GM18870 (cell line): ENCODE data around the gene UBE2J2.
"Not testable (repeated sequence)": the region's sequence is repeated elsewhere in the genome, so short reads cannot be mapped to it uniquely, and the experiment has no call there.

Experiments
- ATAC-seq: cut with Tn5 transposase; IDR thresholded peaks from one replicate; pipeline ENCODE4 v1.9.1; 2021; ENCODE audit warnings: moderate library complexity; ENCODE audit not compliant: unreplicated experiment

The UBE2J2 gene

DNA sequence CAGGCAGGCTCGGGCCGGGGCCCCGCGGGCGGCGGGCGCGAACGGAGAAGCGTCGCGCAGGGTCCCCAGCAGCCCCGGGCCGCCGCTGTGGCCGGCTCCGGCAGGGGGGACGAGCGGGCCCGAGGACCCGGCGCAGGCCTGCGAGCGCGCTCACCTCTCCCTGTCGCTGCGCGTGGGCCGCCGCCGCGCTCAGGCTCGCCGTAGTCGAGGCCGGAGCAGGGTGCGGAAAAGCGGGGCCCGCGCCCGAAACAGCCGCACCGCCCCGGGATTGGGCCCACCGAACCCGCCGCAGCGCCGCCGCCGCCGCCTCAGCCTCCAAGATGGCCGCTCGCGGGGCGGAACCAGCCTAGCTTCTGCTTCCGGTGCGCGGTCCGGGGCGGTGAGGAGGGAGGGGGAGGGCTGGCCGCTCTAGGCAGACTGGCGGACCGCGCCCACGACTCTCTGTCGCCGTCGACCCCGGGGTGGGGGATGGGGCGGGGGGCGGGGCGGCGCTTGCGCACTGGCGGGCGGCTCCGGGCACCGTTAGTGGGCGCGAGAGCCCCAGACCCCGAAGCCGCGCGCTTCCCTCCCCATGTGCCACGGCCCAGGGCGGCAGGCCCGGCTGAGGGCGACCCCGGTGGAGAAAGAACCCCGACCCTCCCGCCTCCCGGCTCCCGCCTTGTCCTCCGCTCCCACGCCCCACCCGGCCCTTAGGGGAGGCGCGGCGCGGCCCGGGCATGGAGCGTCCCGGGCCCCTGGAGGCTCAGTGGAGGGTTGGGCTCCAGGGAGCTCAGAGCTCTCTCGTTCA is at the start of gene UBE2J2:
TSS of gene UBE2J2 (minus strand) at position 343 of the 787 bp plus-strand sequence. CDS start 5,862 bp downstream, outside the sequence.
- ATAC-seq: no peak

DNA sequence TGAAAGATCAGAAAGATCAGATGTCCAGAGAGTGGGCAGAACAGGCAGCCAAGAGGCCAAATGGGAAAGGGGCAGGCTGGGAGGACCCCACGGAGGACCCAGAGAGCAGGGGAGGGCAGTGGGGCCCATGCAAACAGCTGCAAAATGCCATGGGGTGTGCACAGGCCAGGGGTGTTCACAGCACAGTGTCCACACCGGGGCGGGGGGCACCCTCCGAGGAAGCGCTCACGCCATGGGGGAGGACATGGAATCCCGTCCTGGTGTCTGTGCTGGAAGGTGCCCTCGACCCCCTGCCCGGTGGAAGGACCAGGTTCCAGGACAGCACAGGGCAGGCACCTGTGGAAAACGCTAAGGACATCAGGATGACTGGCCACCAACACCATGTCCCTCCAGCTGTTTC is 49.3 kb upstream of the UBE2J2 start:
- ATAC-seq: no peak

GRCh38 chr1:1322418-1322817 is 48.8 kb upstream of the UBE2J2 start:
- no peak for ATAC-seq

DNA sequence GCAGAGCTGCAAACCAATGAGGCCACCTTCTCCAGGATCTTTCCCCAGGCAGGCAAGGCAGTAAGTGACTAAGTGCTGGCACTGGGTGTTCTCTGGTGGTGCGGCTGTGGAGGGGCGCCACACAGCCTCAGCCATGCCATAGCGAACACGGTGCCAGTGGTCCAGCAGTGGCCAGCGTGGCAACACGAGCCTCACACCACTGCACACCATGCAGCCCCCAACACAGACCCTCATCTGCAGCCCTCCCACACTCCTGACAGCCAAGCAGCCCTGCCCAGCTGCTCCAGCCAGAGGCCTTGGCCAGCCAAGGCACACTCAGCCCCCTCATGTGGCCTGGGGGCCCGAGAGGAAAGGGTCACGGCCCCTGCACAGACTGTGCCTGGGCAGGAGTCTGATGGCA is 47.8 kb upstream of the UBE2J2 start:
- no peak for ATAC-seq

DNA sequence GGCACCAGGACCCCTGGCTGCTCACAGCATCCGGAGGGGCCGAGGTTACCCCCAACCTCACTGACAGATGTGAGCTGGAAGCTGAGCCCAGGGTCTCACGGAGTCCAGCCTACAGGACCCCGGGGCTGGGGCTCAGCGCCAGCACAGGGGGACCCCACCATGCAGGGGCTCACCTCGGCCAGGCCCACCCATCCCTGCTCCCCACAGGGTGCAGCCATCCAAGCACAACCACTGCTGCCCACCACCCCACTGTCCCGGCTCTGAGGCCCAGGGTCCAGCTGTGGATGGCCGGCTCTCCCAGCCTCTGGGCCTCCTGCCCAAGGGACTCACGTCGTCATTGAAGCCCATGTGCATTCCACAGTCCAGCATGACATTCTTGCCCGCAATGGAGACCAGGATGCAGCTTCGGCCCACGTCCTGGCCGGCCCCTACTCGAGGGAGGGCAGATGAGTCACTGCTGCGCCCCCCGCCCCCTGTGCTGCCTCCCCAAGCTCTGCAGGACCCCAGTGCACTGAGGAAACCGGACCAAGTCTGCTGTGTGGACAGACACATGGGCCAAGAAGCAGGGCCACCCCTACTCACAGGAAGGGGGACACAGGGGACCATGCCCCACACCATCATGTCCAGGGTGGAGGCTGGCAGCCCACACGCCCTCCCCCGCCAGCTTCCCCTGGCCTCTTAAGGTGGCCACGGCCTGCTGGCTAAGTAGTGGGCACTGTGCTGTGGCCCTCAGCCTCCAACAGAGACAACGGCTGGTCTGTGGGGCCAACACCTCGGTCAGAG is 47.2 kb upstream of the UBE2J2 start:
- no peak for ATAC-seq

DNA sequence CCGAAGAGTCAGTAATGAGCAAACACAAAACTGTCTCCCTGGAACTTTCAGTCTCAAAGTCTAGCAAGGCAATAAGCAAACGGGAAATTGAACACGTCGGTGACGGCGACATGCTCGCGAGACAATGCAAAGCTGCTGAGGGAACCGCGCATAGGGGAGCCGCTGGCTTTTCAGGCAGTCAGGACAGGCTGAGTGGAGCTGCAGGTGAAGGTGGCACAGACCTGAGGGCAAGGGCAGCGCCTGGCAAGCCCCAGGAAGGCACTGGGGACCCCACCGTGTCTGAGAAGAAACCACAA is 45.9 kb upstream of the UBE2J2 start:
- ATAC-seq: no peak

DNA sequence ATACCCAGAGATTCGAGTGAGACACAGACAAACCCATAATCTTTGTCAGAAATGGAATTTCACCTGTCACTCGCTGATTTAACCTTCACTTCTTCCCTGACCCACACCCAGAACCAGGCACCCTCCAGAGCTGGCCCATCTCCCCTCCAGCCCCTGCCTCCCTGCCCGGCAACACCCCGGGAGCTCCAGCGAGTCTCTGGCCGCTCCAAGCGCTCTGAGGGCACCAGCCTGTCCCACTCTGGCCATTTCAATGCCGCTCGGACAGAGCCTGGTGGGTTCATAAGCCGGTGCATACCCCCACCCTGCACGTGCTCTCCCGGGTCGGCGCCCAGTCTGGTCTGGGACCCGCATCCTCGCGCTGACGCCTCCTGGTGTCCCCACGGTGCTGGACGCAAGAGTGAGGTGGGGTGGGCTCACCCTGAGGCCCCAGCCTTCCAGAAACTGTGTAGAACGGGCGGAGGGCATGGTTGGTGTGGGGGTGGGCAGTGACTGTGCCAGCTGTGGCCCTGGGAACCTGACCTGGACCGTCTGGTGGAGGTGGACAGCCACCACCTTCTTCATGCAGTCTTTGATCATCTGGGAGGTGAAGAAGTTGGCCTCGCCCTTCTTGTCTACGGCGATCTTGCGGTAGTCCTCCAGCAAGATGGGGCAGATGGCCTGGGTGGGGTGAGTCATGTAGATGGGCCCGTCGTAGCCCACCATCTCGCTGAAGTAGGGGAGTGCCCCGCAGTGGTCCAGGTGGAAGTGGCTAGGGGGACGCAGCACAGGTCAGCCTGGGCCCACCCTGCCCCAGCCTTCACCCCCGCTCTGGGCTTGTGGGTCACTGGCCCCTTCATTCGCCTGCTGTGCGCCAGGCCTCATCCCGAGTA is 45.4 kb upstream of the UBE2J2 start:
- no peak for ATAC-seq

DNA sequence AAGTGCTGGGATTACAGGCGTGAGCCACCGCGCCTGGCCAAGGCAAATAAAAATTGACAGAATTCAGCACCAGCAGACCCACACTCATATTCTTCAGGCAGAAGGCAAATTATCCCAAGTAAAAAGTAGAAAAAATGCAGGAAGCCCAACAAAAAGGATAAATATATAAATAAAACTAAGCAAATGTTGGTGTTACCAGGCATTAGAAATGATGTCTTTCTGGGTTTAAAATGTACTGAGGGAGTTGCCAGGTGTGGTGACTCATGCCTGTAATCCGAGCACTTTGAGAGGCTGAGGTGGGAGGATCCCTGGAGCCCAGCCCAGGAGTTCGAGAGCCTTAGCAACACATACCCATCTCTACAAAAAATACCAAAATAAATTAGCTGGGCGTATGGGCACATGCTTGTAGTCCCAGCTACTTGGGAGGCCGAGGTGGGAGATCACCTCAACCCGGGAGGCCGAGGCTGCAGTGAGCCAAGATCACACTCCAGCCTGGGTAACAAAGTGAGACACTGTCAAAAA is 44.5 kb upstream of the UBE2J2 start:
- no peak for ATAC-seq

DNA sequence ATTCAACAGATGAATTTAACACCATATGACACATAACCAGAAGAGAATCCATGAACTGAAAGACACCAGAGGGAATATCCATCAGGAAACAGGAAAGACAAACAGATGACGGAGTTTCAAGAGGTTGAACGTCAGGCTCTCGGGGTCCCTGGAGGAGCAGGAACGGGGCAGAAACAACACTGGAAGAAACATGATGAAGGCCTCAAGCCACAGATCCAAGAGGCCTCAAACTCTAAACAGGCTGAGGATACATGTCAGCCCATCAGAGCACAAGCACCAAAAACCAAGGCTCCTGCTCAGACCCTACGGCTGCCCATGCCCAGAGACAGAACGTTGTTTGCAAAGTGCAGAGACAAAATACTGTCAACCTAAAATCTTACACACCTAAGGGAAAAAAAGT is 43.8 kb upstream of the UBE2J2 start:
- ATAC-seq: no peak

DNA sequence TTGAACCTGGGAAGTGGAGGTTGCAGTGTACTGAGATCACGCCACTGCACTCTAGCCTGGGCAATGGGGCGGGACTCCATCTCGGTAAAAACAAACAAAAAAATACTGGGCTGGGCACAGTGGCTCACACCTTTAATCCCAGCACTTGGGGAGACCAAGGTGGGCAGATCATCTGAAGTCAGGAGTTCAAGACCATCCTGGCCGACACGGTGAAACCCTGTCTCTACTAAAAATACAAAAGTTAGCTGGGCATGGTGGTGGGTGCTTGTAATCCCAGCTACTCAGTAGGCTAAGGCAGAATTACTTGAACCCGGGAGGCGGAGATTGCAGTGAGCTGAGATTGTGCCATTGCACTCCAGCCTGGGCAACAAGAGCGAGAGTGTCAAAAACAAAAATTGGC is 42.5 kb upstream of the UBE2J2 start:
- ATAC-seq: not testable (repeated sequence)

DNA sequence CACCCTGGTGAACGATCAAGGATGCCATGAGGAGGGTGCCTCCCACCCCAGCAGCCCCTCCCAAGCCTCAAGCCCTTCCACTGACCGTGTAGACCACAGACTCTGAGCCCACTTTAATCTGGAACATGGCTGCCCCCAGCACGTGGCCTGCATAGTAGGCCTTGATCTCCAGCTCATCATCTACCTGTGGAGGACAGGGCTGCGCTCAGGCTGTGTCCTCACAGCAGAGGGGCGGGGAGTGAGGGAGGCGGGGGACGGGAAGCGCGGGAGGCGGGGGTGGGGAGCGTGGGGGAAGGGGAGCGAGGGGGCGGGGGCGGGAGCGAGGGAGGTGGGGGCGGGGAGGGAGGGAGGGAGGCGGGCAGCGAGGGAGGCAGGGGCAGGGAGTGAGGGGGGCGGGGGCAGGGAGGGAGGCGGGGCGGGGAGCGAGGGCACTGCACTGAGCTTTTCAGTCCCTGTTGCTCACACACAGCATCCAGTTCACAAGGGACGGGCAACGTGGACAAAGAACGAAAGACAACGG is 41.8 kb upstream of the UBE2J2 start:
- no peak for ATAC-seq

GRCh38 chr1:1314678-1315335 is 41.2 kb upstream of the UBE2J2 start:
- no peak for ATAC-seq

DNA sequence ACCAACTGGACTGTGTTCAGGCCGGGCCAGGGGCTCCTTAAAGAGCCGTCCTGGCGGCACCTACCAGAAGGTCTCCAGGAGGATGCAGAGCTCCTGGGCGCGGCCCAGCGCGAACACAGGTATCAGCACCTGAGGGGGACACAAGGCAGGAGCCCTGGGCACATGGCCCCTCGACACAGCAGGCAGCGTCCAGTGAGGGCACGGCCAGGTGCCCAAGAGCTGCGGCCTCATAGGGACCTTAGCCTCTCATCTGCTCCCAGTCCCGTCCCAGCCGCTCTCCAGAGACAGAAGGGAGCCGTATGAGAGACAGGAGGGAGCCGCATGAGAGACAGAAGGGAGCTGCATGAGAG is 40.6 kb upstream of the UBE2J2 start:
- no peak for ATAC-seq

GRCh38 chr1:1313500-1314236 is 40.0 kb upstream of the UBE2J2 start:
- ATAC-seq: no peak

- no peak for ATAC-seq
Measured at GRCh38 chr1:1312450-1313314, 39.0 kb upstream of the UBE2J2 start.

DNA sequence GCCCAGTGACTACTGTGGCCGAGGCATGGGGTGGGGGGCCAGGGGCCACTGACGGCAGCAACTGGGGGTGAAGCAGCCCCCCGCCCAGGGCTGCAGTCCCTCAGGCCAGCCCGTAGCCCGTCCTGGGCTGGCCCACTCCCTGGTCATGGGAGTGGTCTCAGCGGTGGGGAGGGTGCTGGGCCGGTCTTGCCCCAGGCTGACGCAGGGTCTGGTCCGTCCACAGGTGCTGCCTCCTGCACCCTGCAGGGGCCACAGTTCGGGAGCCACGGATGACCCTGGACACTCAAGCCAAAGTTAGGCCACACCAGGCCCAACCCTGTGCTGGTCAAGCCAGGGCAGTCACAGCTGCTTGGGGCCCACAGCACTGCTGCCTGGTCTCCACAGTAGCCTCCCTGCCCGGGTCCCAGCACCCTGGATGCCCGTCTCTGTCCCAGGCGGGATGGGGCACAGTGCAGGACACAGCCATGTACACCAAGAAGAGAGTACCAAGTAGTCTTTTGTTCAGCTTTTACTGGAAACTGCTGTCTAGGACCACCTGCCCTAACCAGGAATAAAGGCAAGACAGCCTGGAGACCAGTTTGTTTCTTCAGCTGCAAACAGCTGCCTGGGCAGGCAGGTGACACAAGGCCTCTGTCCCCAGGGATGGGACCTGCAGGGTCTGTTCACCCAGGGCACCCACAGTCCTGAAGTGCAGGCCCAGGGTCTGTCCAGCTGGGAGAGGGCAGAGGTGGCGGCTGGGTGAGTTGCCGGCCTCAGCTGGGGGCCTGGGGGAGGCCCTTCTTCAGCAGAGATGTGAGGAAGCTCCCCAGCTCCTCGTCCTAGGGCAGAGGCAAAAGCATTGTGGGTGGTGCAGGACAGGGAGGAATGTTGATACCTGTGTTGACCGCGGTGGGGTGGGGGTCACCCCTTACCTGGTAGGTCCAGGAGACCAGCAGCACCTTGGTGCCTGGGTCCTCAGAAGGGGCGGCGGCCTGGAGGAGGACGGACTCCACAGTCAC is 37.8 kb upstream of the UBE2J2 start:
- no peak for ATAC-seq

GRCh38 chr1:1310476-1311053 is 36.9 kb upstream of the UBE2J2 start:
- no peak for ATAC-seq

GRCh38 chr1:1310109-1310385 is 36.4 kb upstream of the UBE2J2 start:
- ATAC-seq: no peak
